Karpas-422 (cell line): ENCODE results near the gene KIF1A. TPM values are rescaled to one million over a fixed set of nuclear protein-coding genes. Genes with fewer than 3 reads are reported as not detected.
"Not testable (repeated sequence)": the region's sequence is repeated elsewhere in the genome, so short reads cannot be mapped to it uniquely, and the experiment has no call there.

Experiments used
- DNase-seq: peaks from one replicate; pipeline ENCODE4 v3.0.0-alpha.2; 2015
- H2AFZ ChIP-seq: fragments of 200-600 bp; sonication (generic); 2 replicates; pipeline ENCODE4 v1.6.1; 2014; ENCODE audit warnings: antibody characterized with exemption, low read length, mixed read lengths
- H3K27ac ChIP-seq: fragments of 200-600 bp; sonication (generic); 2 replicates; pipeline ENCODE4 v1.5.1; 2014; ENCODE audit warnings: mild to moderate bottlenecking, low read length, moderate library complexity
- H3K27me3 ChIP-seq: fragments of 200-600 bp; sonication (generic); 2 replicates; pipeline ENCODE4 v1.6.1; 2014; ENCODE audit warnings: low read length, mixed read lengths
- H3K36me3 ChIP-seq: fragments of 200-600 bp; sonication (generic); 2 replicates; pipeline ENCODE4 v1.6.1; 2014; ENCODE audit warnings: low read length, mixed read lengths; ENCODE audit not compliant: insufficient read depth
- H3K4me1 ChIP-seq: fragments of 200-600 bp; sonication (generic); 2 replicates; pipeline ENCODE4 v1.6.1; 2014; ENCODE audit warnings: mild to moderate bottlenecking, low read length, mixed read lengths
- H3K4me2 ChIP-seq: fragments of 200-600 bp; sonication (generic); 2 replicates; pipeline ENCODE4 v1.6.1; 2014; ENCODE audit warnings: low read length, low read depth, mild to moderate bottlenecking; ENCODE audit not compliant: poor library complexity, severe bottlenecking
- H3K4me3 ChIP-seq: fragments of 200-600 bp; sonication (generic); 2 replicates; pipeline ENCODE4 v1.5.1; 2014; ENCODE audit warnings: mild to moderate bottlenecking, antibody characterized with exemption, low read length, mixed read lengths
- H3K79me2 ChIP-seq: fragments of 200-600 bp; sonication (generic); 2 replicates; pipeline ENCODE4 v1.6.1; 2014; ENCODE audit warnings: mild to moderate bottlenecking, low read length, mixed read lengths
- H3K9ac ChIP-seq: fragments of 200-600 bp; sonication (generic); 2 replicates; pipeline ENCODE4 v1.6.0; 2014; ENCODE audit warnings: low read length
- H3K9me2 ChIP-seq: fragments of 200-600 bp; sonication (generic), shearing (Covaris generic); replicated peaks from 2 replicates; pipeline ENCODE4 v1.6.0; 2014; ENCODE audit warnings: mild to moderate bottlenecking, low read length, moderate library complexity; ENCODE audit not compliant: insufficient read depth
- H3K9me3 ChIP-seq: fragments of 300-700, 200-600 bp; sonication (generic); 2 replicates; pipeline ENCODE4 v1.6.1; 2014; ENCODE audit warnings: low read length, mixed read lengths
- H4K20me1 ChIP-seq: fragments of 200-600 bp; sonication (generic); 2 replicates; pipeline ENCODE4 v1.6.1; 2014; ENCODE audit warnings: mild to moderate bottlenecking, antibody characterized with exemption, low read length, low read depth; ENCODE audit not compliant: insufficient read depth
- total RNA-seq: library from RNA; depleted of rRNA; stranded (reverse); fragments of >200 nt; shearing (Covaris generic); gene quantifications from 2 replicates; pipeline ENCODE4 v1.2.3, GENCODE V29; 2014; ENCODE audit warnings: low replicate concordance

KIF1A gene
- total RNA-seq, 1 experiment from 2014 or later, result not detected

- DNase-seq, result no peak
- Histone ChIP-seq H3K9me3 (no peaks in the 10 kb centered on the region), H3K36me3 (no peaks in the 10 kb centered on the region), H3K4me3 (no peak overlapping the region), H3K27me3 (no peaks in the 10 kb centered on the region), H3K79me2 (no peaks in the 10 kb centered on the region), H3K4me2 (no peak overlapping the region), H2AFZ (no peak overlapping the region), H3K9ac (no peak overlapping the region), H3K4me1 (no peaks in the 10 kb centered on the region), H4K20me1 (no peaks in the 10 kb centered on the region), H3K9me2 (no peaks in the 10 kb centered on the region), H3K27ac (no peak overlapping the region)
Observed at GRCh38 chr2:240850756-240851077, 30.7 kb upstream of the KIF1A start.

DNA sequence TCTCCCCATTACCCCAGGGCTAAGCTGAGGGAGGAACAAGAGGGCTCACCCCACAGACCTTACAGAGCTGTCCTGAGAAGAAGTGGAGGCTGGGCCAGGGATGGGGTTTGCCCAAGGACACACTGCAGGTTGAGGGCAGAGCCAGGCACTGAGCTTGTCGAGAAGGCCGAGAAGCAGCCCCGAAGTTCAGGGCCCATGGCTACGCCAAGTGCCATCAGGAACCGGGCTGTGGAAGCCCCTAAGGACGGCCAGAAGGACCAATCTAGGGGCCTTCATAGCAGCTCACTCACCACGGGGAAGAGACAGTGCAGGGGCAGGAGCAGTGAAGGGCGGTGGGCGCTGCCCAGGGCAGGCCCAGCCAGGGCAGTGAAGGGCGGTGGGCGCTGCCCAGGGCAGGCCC lies 30.0 kb upstream of the KIF1A start:
- Histone ChIP-seq H3K4me1 (no peaks in the 10 kb centered on the region), H3K9me2 (no peaks in the 10 kb centered on the region), H3K4me2 (no peak overlapping the region), H3K27ac (no peak overlapping the region), H3K4me3 (no peak overlapping the region), H3K9ac (no peak overlapping the region), H3K9me3 (no peaks in the 10 kb centered on the region), H3K36me3 (no peaks in the 10 kb centered on the region), H3K27me3 (no peaks in the 10 kb centered on the region), H2AFZ (no peak overlapping the region), H4K20me1 (no peaks in the 10 kb centered on the region), H3K79me2 (no peaks in the 10 kb centered on the region)
- DNase-seq, result no peak

- Histone ChIP-seq H3K4me2 (no peak overlapping the region), H3K9me2 (no peaks in the 10 kb centered on the region), H3K79me2 (no peaks in the 10 kb centered on the region), H3K27me3 (no peaks in the 10 kb centered on the region), H2AFZ (no peak overlapping the region), H3K4me1 (no peaks in the 10 kb centered on the region), H3K9ac (no peak overlapping the region), H4K20me1 (no peaks in the 10 kb centered on the region), H3K27ac (no peak overlapping the region), H3K36me3 (no peaks in the 10 kb centered on the region), H3K9me3 (no peaks in the 10 kb centered on the region), H3K4me3 (no peak overlapping the region)
- DNase-seq, result no peak
Observed at GRCh38 chr2:240848900-240849680, 29.1 kb upstream of the KIF1A start.

GRCh38 chr2:240847817-240848216 lies 27.8 kb upstream of the KIF1A start:
- Histone ChIP-seq H3K27ac (no peak overlapping the region), H3K36me3 (no peaks in the 10 kb centered on the region), H2AFZ (no peak overlapping the region), H3K79me2 (no peaks in the 10 kb centered on the region), H3K4me1 (no peaks in the 10 kb centered on the region), H4K20me1 (no peaks in the 10 kb centered on the region), H3K9me2 (no peaks in the 10 kb centered on the region), H3K9ac (no peak overlapping the region), H3K9me3 (no peaks in the 10 kb centered on the region), H3K4me3 (no peak overlapping the region), H3K4me2 (no peak overlapping the region), H3K27me3 (no peaks in the 10 kb centered on the region)
- DNase-seq, result no peak

GRCh38 chr2:240846873-240847595 lies 27.0 kb upstream of the KIF1A start:
- Histone ChIP-seq H4K20me1 (no peaks in the 10 kb centered on the region), H3K4me1 (no peaks in the 10 kb centered on the region), H3K79me2 (no peaks in the 10 kb centered on the region), H3K9me3 (no peaks in the 10 kb centered on the region), H3K27ac (no peak overlapping the region), H3K4me3 (no peak overlapping the region), H2AFZ (no peak overlapping the region), H3K4me2 (no peak overlapping the region), H3K36me3 (no peaks in the 10 kb centered on the region), H3K9ac (no peak overlapping the region), H3K27me3 (no peaks in the 10 kb centered on the region), H3K9me2 (no peaks in the 10 kb centered on the region)
- DNase-seq, result no peak

DNA sequence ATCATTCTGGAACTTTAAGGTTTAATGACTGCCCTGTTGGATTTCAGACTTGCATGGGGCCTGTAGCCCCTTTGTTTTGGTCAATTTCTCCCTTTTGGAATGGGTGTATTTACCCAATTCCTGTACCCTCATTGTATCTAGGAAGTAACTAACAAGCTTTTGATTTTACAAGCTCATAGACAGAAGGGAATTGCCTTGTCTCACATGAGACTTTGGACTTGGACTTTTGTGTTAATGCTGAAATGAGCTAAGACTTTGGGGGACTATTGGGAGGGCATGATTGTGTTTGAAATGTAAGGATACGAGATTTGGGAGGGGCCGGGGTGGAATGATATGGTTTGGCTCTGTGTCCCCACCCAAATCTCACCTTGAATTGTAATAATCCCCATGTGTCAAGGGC lies 26.3 kb upstream of the KIF1A start:
- not testable (repeated sequence) for H3K79me2 ChIP-seq, H2AFZ ChIP-seq, H3K4me1 ChIP-seq, H3K27ac ChIP-seq, H3K9me3 ChIP-seq, H3K36me3 ChIP-seq, H3K4me2 ChIP-seq, H3K9ac ChIP-seq, H4K20me1 ChIP-seq, DNase-seq, H3K9me2 ChIP-seq, H3K27me3 ChIP-seq, H3K4me3 ChIP-seq

- no peak overlapping the region for H3K27ac ChIP-seq
- no peak overlapping the region for H2AFZ ChIP-seq
- no peak overlapping the region for H3K4me3 ChIP-seq
- no peaks in the 10 kb centered on the region for H3K4me1 ChIP-seq
- H3K27me3 ChIP-seq, result no peaks in the 10 kb centered on the region
- peak; percentile 78 for DNase-seq
- H3K9me3 ChIP-seq, result no peaks in the 10 kb centered on the region
- H4K20me1 ChIP-seq, result peaks cover 4% of the 10 kb centered on the region; the same call in 1 of the 2 replicates
- H3K36me3 ChIP-seq, result no peaks in the 10 kb centered on the region
- H3K9ac ChIP-seq, result no peak overlapping the region
- H3K79me2 ChIP-seq, result no peaks in the 10 kb centered on the region
- no peak overlapping the region for H3K4me2 ChIP-seq
- H3K9me2 ChIP-seq, result no peaks in the 10 kb centered on the region
Observed at GRCh38 chr2:240840435-240841060, 20.5 kb upstream of the KIF1A start.
